ENCODE data around the gene SRC.

SRC gene

GRCh38 chr20:37345339-37346235, at the start of gene SRC:
TSS of gene SRC (plus strand) at chr20:37346140. CDS start at chr20:37384154, 38,014 bp downstream.
- peak; percentile 31 to 63 for DNase-seq

GRCh38 chr20:37296371-37296770, 49.6 kb upstream of the SRC start:
- DNase-seq = no peak

DNA sequence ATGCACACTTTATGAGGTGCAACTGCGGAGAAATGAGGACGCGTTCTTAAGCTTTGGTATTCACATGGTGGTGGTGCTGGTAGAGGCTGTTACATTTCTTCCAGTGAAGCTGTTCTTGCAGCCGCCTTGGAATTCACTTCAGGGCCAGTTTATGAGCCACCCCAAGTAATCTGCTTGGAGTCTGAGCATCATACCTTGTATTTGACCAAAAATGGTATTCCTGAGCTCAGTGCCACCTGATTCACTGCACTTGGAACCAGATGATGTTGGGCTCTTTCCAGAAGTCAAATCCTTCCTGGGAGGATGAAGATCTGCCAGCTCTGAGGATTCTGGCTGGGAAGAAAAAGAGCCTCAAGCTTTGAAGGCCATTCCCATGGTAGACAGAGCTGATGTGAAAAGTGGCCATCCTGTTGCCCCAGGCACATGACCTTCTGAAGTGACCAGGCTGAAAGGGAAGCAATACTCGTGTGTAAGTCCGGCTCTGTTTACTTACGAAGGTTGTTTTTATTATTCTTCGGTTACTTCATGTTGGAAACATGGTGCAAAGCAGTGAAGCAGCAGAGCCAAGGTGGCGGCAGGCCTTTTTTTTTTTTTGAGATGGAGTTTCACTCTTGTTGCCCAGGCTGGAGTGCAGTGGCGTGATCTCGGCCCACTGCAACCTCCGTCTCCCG, 48.7 kb upstream of the SRC start:
- no peak for DNase-seq

DNA sequence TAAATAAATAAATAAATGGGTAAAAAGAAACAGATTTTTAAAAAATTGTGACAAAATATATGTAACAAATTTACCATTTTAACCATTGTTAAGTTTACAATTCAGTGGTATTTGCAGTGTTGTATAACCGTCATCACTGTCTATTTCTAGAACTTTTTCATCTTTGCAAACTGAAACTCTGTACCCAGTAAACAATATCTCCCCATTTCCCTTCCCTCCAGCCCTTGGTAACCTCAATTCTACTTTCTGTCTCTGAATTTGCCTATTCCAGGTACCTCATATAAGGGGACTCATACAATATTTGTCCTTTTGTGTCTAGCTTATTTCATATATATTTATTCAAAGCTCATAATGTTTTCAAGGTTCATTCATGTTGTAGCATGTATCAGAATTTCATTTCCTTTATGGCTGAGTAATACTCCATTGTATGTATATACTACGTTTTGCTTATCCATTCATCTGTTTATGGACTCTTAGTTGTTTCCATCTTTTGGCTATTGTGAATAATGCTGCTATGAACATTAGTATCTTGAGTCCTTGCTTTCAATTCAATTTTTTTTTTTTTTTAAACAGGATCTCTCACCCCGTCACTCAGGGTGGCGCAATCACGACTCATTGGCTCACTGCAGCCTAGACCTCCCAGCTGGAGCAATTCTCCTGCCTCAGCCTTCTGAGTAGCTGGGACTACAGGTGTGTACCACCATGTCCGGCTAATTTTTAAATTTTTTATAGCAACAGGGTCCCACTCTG, 47.6 kb upstream of the SRC start:
- DNase-seq = peak in 1 of 2 donors; percentile 24

DNA sequence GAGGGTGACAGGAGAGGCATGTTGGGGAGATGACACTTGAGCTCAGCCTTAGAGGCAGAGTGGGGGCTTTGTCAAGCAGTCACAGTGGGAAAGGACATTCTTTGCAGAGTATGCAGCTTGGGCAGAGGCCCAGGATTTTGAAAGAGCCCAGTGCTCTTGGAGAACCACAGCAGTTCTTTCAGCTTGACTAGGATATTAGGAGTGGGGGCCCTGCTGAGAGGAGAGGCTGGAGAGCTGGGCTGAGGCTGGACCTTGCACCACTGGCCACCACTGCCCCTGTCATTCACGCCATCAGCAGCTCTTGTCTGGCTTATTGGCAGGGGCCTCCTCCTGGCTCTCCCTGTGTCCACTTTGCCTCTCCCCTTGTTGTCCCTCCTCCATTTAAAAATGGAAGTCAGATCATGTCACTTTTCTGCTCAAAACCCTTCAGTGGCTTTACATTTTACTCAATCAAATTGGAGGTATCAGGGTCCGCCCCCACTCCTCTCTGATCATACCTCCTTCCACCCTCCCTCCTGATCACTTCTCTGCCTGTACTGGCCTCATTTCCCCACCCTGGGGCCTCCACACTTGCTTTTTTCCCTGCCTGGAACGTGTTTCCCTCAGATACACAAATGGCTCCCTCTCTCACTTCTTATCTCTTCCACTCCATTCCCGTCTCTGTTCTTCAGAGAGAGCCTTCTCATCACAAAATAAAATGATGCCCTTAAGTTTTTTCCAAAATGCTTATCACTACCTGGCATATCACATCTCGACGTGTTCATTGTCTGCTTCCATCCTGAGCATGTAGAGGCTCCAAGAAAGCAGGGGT, 46.0 kb upstream of the SRC start:
- DNase-seq = no peak

DNA sequence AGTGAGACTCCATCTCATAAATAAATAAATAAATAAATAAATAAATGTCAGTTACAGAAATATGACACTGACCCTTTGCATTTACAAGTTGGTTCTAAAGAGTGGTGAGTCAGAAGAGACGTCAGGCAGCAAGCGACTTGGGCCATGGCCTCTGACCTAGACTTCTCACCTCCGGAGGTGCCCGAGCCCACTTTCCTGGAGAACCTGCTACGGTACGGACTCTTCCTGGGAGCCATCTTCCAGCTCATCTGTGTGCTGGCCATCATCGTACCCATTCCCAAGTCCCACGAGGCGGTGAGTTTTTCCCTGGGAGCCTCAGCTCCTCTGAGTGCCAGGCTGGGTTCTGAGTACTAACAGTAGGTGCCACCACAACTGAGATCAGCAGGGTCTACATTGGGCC, 44.8 kb upstream of the SRC start:
- DNase-seq = no peak

DNA sequence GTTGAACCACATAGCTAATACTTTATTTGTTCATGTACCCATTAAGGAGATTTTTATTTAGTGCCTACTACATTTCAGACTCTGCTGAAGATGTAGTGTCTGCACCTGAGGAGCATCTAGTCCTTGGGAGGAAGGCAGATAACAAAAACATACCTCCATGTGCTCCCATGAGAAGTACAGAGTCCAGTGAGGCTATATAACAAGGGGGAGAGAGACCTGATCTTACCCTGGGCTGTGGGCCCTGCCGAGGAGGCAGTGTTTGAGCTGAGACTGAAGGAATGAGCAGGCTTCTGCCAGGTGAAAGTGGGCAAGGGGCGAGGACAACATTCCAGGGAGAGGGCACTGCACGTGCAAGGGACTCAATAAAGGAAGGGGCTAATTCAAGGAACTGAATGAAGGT, 44.4 kb upstream of the SRC start:
- no peak for DNase-seq

DNA sequence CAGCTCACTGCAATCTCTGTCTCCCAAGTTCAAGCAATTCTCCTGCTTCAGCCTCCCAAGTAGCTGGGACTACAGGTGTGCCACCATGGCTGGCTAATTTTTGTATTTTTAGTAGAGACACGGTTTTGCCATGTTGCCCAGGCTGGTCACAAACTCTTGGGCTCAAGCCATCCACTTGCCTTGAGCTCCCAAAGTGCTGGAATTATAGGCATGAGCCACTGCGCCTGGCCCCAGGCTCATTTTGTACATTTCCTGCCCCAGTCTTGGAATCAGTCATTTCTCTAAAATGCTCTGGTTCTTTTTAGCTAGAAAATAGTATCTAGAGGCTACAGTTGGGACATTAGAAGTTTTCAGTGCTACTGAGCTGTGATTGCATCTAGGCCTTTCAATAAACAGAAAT, 43.0 kb upstream of the SRC start:
- no peak for DNase-seq

- no peak for DNase-seq
Measured at GRCh38 chr20:37303637-37304036, 42.3 kb upstream of the SRC start.

GRCh38 chr20:37305079-37305478, 40.9 kb upstream of the SRC start:
- no peak for DNase-seq

DNA sequence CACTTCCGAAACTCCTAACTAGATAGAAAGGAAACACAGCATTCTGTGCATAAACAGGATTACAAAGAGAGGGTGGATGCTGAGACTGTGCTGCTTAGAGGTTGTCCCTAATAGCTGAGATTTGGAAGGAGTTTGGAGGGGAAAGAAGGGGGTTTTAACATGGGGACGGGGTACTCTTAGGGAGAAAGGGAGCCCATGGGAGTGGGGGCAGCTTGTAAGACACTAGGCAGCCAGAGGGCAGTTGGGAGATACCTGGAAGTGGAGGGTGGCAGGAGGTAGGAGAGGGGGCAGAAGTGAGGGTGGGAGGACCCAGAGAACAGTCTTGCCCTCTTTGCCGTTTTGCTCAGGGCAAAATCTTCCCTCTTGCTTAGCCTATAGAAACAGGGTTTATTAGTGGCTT, 40.1 kb upstream of the SRC start:
- DNase-seq = no peak

GRCh38 chr20:37308086-37309050, 37.6 kb upstream of the SRC start:
- DNase-seq = no peak

DNA sequence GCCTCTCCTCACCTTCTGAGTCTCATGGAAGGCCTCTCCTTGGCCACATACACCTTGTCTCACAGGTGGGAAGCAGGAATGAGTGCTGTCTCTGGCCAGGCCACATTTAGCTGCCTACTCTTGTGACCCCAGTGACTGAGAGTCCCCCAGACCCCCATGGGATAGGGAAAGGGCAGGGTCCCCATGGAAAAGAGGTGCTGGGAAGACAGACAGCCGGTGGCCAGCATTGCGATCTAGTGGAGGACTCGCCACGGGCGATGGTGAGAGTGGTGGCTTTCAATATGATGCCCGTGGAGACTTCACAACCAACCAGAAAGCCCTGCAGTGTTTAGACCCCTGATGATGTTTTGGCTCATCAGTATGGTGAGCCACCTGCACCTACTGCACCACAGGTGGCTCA, 36.6 kb upstream of the SRC start:
- DNase-seq = no peak

- no peak for DNase-seq
Measured at GRCh38 chr20:37309936-37310590, 35.9 kb upstream of the SRC start.

DNA sequence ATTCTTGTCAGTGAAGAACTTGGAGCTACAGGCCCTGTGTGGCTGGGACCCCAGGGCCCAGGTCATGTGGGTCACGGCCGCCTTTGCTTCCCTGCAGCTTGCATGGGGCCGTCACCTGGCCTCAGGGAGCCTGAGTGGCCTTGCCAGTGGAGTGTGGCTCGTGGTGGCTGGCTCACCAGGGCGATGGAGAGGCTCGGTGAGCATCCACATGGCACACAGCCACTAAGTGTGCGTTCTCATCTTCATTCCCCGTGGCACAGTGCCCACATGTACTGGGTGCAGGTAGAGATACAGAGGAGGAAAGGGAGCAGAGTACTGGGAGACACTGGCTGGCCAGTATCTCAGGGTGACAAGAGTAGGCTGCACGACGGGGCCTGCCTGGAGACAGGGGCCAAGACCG, 35.0 kb upstream of the SRC start:
- no peak for DNase-seq

DNA sequence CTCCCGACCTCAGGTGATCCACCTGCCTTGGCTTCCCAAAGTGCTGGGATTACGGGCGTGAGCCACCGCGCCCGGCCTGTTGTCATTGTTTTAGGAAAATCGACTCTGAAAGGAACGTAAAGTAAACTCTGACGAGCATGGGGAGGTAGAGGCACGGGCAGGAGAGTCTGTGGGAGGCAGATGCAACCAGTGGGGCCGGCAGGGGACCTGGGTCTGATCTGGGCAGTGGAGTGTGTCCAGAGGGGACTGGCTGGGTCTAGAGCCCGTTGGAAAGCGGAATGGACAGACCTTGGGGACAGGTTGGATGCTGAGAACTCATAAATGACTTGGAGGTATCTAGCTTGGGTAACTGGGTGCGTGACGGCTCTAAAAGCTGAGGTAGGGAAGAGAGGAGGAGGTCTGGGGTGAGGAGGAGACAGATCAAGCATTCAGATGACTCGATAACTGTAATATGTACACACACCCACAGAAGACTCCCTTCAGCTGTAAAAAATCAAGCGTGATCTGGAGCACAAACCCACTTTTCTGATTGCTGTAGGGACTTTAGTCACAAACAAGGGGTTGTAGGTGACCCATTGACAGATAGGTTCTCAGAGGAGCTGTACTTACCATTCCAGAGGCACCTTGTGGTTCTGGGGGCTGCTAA, 34.1 kb upstream of the SRC start:
- DNase-seq = no peak

- no peak for DNase-seq
Measured at GRCh38 chr20:37313546-37314091, 32.3 kb upstream of the SRC start.

DNA sequence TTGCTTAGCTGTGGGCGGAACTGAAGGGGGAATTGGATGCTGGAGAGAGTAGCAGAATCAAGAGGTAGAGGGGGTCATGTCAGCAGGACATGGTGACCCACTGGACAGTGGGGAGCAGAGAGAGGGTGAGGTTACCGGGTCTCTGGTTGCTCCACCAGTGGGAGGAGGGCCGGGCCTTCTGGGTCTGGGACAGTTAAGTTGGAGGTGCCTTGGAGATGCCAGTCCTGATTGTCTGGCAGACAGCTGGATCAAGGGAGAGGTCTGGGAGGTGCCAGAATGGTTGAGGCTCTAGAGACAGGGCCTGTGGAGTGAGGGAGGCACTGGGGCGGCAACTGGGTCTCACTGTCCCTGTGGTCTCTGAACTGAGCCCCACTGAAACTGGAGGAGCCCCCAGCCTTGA, 31.8 kb upstream of the SRC start:
- no peak for DNase-seq

GRCh38 chr20:37314617-37315016, 31.3 kb upstream of the SRC start:
- no peak for DNase-seq

DNA sequence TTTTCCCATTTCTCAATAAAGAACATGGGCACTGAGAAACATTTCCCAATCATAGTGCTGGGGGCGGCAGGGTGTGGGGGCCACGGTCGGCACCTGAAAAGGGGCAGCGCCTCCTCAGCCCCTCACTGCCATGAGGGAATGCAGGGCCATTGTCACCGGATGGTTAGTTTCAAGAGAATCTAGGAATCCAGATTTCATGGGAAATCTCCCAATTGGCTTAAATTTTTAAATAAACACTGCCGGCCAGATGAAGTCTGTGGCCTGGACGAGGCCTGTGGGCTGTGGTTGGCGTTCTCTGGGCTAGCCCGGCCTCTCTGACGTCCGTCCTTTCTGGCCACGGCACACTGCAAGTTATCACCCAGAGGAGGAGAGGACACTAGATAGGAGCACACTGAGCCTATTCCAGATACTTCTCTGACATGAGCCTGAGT, 30.9 kb upstream of the SRC start:
- no peak for DNase-seq

All from CD4-positive, alpha-beta T cell treated with Interleukin-1 beta for 1 hour (primary cell).